GM06990 (cell line): ENCODE measurements around the gene ERC2.

Experiments used
- DNase-seq: peaks from one replicate; pipeline ENCODE4 v3.0.0-alpha.2; 2011; ENCODE audit not compliant: insufficient read length; ENCODE audit errors: extremely low read depth
- H3K27me3 ChIP-seq: replicated peaks from 2 replicates; pipeline ENCODE4 v1.6.0; 2011; ENCODE audit warnings: low read length; ENCODE audit not compliant: control insufficient read depth, insufficient read depth
- H3K36me3 ChIP-seq: 2 replicates; pipeline ENCODE4 v1.5.1; 2011; ENCODE audit warnings: low read length; ENCODE audit not compliant: control insufficient read depth, insufficient read depth
- H3K4me3 ChIP-seq: replicated peaks from 2 replicates; pipeline ENCODE4 v1.5.1; 2011; ENCODE audit warnings: low read depth, mild to moderate bottlenecking, control low read depth, low read length
- CTCF ChIP-seq: IDR thresholded peaks from 2 replicates; pipeline ENCODE4 v1.5.1; 2011; ENCODE audit warnings: low read length, control low read depth, mild to moderate bottlenecking, inconsistent platforms; ENCODE audit not compliant: insufficient read depth, poor library complexity, severe bottlenecking

Gene ERC2

GRCh38 chr3:55584030-55584429 is 884.2 kb downstream of the ERC2 start:
- no peaks in the 10 kb centered on the region for H3K27me3 ChIP-seq
- H3K4me3 ChIP-seq, result no peak overlapping the region
- TF ChIP-seq CTCF, result no peak
- no peak for DNase-seq
- H3K36me3 ChIP-seq, result no peaks in the 10 kb centered on the region

- no peak for TF ChIP-seq CTCF
- Histone ChIP-seq H3K36me3 (no peaks in the 10 kb centered on the region), H3K27me3 (no peaks in the 10 kb centered on the region), H3K4me3 (no peak overlapping the region)
- no peak for DNase-seq
Measured at GRCh38 chr3:55583475-55583874, 884.8 kb downstream of the ERC2 start.

GRCh38 chr3:55579496-55579895 is 888.8 kb downstream of the ERC2 start:
- Histone ChIP-seq H3K36me3 (no peaks in the 10 kb centered on the region), H3K27me3 (no peaks in the 10 kb centered on the region), H3K4me3 (no peak overlapping the region)
- no peak for DNase-seq
- TF ChIP-seq CTCF, result no peak

DNA sequence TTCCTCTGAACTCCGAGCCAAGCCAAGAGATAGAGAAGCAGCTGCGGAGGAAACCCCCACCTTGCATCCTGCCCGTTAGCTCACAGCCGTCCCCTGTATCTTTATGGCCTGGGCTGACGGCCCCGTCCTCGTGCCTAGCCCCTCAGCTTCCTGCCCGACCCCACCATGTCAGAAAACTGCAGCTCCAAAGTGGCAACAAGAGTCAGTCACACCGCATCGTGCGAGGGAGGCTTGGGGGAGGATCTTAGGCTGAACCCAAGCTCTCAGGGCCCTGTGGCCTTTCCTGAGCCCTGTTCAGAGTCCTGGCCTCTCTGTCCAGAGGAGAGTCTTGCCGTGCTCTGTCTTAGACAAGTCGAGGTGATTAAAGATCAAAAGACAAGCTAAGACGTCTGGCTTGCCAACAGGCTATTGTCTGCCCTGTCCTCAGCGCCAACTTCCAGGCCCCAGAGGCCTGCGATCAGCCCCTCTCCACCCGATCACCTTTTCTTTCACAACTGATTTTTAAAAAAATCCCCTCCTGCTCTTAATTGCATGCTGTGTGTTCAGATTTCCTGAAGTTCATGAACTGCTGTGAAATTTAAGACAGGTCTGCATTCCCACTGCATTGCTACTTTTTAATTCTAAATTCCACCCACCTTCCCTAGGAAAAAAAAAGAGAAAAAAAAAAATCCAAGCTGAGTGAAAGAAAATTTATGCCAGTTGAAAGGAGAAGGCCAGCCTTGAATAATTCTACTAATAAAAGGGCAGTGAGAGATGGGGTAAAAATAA is 891.5 kb downstream of the ERC2 start:
- no peaks in the 10 kb centered on the region for H3K36me3 ChIP-seq

DNA sequence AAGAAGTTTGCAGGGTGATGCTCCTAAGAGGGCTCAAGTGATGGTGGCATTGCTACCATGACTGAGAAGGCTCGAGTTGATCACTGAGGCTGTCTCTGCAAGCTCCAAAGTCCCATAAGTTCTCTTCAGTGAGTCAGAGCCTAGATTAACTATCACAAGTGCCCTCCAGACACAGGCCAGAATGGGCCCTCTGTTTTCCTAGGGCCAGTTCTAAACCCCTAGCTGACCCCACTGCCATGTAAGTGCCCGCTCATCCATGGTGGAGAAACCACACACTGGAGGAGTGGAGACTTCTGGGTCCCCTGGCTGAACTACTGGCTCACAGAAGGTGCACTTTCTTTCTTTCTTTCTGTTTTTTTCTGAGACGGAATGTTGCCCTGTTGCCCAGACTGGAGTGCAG is 893.6 kb downstream of the ERC2 start:
- no peak for TF ChIP-seq CTCF
- Histone ChIP-seq H3K36me3 (no peaks in the 10 kb centered on the region), H3K27me3 (no peaks in the 10 kb centered on the region), H3K4me3 (no peak overlapping the region)
- no peak for DNase-seq

More for the DNA sequence above, 891.5 kb downstream of the ERC2 start:
- H3K27me3 ChIP-seq, result no peaks in the 10 kb centered on the region
- no peak for TF ChIP-seq CTCF
- no peak for DNase-seq
- no peak overlapping the region for H3K4me3 ChIP-seq
